HG02571 (cell line): ENCODE data around the gene FRMD1.

ENCODE experiments used
- ATAC-seq: cut with Tn5 transposase; IDR thresholded peaks from one replicate; pipeline ENCODE4 v1.9.1; 2021; ENCODE audit warnings: mild to moderate bottlenecking, moderate library complexity; ENCODE audit not compliant: unreplicated experiment

The FRMD1 gene

GRCh38 chr6:168044521-168045130 lies 34.4 kb downstream of the FRMD1 start:
- ATAC-seq = no peak

GRCh38 chr6:168043848-168044415 lies 35.1 kb downstream of the FRMD1 start:
- no peak for ATAC-seq

- ATAC-seq = no peak
Observed at GRCh38 chr6:168043193-168043847, 35.7 kb downstream of the FRMD1 start.

- ATAC-seq = no peak
Observed at GRCh38 chr6:168042426-168043192, 36.4 kb downstream of the FRMD1 start.

- no peak for ATAC-seq
Observed at GRCh38 chr6:168041928-168042327, 37.1 kb downstream of the FRMD1 start.

- ATAC-seq = no peak
Observed at GRCh38 chr6:168040856-168041496, 38.0 kb downstream of the FRMD1 start.

GRCh38 chr6:168039849-168040248 lies 39.2 kb downstream of the FRMD1 start:
- ATAC-seq = no peak

GRCh38 chr6:168039301-168039700 lies 39.7 kb downstream of the FRMD1 start:
- no peak for ATAC-seq

GRCh38 chr6:168038576-168039140 lies 40.4 kb downstream of the FRMD1 start:
- ATAC-seq = no peak

GRCh38 chr6:168037856-168038255 lies 41.2 kb downstream of the FRMD1 start:
- ATAC-seq = no peak

GRCh38 chr6:168037242-168037641 lies 41.8 kb downstream of the FRMD1 start:
- ATAC-seq = no peak

GRCh38 chr6:168035661-168036545 lies 43.1 kb downstream of the FRMD1 start:
- ATAC-seq = no peak

GRCh38 chr6:168035098-168035660 lies 43.8 kb downstream of the FRMD1 start:
- ATAC-seq = no peak

- no peak for ATAC-seq
Observed at GRCh38 chr6:168034537-168034936, 44.5 kb downstream of the FRMD1 start.

- ATAC-seq = no peak
Observed at GRCh38 chr6:168033791-168034190, 45.2 kb downstream of the FRMD1 start.

- ATAC-seq = no peak
Observed at GRCh38 chr6:168032005-168032760, 46.8 kb downstream of the FRMD1 start.

GRCh38 chr6:168031411-168031971 lies 47.5 kb downstream of the FRMD1 start:
- no peak for ATAC-seq

GRCh38 chr6:168030908-168031307 lies 48.1 kb downstream of the FRMD1 start:
- ATAC-seq = no peak
